Adrenal gland (tissue), 5 donors: ENCODE measurements around the gene ELOB.

ENCODE experiments used
- CTCF ChIP-seq, 6 experiments: fragments of 450-650 bp in 4 of 6; fragments of 200-600 bp in 2 of 6; sonication (generic) in 1 of 6; IDR thresholded peaks; 1 replicate in 5 of 6; 2 replicates in 1 of 6; pipeline versions ENCODE4 v1.5.1 to v1.8.0; 2016 to 2021; ENCODE audit warnings: antibody characterized with exemption in 6 of 6, mild to moderate bottlenecking in 2 of 6, moderate library complexity in 1 of 6
- POLR2A ChIP-seq, 2 donors: fragments of 450-650 bp; IDR thresholded peaks; one replicate each; pipeline ENCODE4 v1.6.1; 2017; ENCODE audit warnings: antibody characterized with exemption in 2 of 2, mild to moderate bottlenecking in 2 of 2, moderate library complexity in 1 of 2
- donor health status: DM: no; HTN: no; CAD: no.

- no peak for TF ChIP-seq CTCF (IDR thresholded peaks at IDR 0.05)
- TF ChIP-seq POLR2A (IDR thresholded peaks at IDR 0.05) = no peak
Observed at GRCh38 chr16:2741168-2741567, 35.9 kb downstream of the ELOB start.
